GM12878 (cell line): ENCODE data around the gene VARS2.

Source experiments
- CEBPB ChIP-seq, 2 experiments: fragments of 150-350 bp in 1 of 2; IDR thresholded peaks; 2 replicates each; pipeline ENCODE4 v1.6.1; 2012 to 2014; ENCODE audit warnings: low read depth in 2 of 2, low read length in 2 of 2, borderline replicate concordance in 1 of 2, inconsistent platforms in 1 of 2
- CHD1 ChIP-seq: IDR thresholded peaks from 2 replicates; pipeline ENCODE4 v1.6.1; 2012; ENCODE audit warnings: low read depth, low read length, improper control_type of control experiment
- TF ChIP-seq, protein P1 (sequence below): fragments of 450-650 bp; IDR thresholded peaks from 2 replicates; pipeline ENCODE4 v1.6.1; 2017; ENCODE audit warnings: borderline replicate concordance
- TF ChIP-seq, protein P2 (sequence below): fragments of 450-650 bp; IDR thresholded peaks from 2 replicates; pipeline ENCODE4 v1.6.1; 2017; ENCODE audit warnings: antibody characterized with exemption, mild to moderate bottlenecking, moderate library complexity
- TF ChIP-seq, protein P3 (sequence below), 3 experiments: IDR thresholded peaks in 2 of 3; conservative IDR thresholded peaks in 1 of 3; 2 replicates each; pipeline ENCODE4 v1.5.1; 2011; ENCODE audit warnings: low read depth in 3 of 3, low read length in 3 of 3, mild to moderate bottlenecking in 3 of 3, control low read depth in 2 of 3, moderate library complexity in 2 of 3, inconsistent platforms in 1 of 3, mixed read lengths in 1 of 3; ENCODE audit not compliant: control insufficient read depth in 2 of 3, insufficient read depth in 1 of 3; ENCODE audit errors: extremely low read depth in 1 of 3
- TF ChIP-seq, protein P4 (sequence below): IDR thresholded peaks from 2 replicates; pipeline ENCODE4 v1.6.1; 2011; ENCODE audit warnings: borderline replicate concordance, low read depth, mild to moderate bottlenecking, moderate library complexity, mixed read lengths, low read length; ENCODE audit not compliant: insufficient read depth; ENCODE audit errors: extremely low read length

DNA sequence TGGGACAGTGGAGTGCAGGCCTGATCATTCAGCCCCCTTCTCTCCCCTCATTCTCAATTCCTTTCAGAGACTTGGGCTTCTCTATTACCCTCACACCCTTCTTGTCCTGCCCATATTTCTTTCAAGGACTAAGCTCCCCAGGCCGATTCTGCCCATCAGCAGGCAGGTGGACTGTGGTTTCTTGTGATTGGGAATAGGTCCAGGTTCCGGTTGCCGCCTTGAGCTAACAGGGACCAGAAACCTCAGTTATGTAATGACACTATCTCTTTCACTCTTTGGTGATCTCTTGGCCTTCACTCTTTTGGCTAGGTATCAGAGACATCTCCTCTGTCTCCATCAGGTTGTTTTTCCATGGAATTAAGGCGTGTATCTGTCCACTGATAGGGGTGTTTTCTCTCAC is 33.2 kb downstream of the VARS2 start:
- TF ChIP-seq CHD1 = no peak
- TF ChIP-seq, protein P1, sequence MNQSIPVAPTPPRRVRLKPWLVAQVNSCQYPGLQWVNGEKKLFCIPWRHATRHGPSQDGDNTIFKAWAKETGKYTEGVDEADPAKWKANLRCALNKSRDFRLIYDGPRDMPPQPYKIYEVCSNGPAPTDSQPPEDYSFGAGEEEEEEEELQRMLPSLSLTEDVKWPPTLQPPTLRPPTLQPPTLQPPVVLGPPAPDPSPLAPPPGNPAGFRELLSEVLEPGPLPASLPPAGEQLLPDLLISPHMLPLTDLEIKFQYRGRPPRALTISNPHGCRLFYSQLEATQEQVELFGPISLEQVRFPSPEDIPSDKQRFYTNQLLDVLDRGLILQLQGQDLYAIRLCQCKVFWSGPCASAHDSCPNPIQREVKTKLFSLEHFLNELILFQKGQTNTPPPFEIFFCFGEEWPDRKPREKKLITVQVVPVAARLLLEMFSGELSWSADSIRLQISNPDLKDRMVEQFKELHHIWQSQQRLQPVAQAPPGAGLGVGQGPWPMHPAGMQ = no peak
- TF ChIP-seq, protein P2, sequence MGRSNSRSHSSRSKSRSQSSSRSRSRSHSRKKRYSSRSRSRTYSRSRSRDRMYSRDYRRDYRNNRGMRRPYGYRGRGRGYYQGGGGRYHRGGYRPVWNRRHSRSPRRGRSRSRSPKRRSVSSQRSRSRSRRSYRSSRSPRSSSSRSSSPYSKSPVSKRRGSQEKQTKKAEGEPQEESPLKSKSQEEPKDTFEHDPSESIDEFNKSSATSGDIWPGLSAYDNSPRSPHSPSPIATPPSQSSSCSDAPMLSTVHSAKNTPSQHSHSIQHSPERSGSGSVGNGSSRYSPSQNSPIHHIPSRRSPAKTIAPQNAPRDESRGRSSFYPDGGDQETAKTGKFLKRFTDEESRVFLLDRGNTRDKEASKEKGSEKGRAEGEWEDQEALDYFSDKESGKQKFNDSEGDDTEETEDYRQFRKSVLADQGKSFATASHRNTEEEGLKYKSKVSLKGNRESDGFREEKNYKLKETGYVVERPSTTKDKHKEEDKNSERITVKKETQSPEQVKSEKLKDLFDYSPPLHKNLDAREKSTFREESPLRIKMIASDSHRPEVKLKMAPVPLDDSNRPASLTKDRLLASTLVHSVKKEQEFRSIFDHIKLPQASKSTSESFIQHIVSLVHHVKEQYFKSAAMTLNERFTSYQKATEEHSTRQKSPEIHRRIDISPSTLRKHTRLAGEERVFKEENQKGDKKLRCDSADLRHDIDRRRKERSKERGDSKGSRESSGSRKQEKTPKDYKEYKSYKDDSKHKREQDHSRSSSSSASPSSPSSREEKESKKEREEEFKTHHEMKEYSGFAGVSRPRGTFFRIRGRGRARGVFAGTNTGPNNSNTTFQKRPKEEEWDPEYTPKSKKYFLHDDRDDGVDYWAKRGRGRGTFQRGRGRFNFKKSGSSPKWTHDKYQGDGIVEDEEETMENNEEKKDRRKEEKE = no peak
- TF ChIP-seq, protein P3, sequence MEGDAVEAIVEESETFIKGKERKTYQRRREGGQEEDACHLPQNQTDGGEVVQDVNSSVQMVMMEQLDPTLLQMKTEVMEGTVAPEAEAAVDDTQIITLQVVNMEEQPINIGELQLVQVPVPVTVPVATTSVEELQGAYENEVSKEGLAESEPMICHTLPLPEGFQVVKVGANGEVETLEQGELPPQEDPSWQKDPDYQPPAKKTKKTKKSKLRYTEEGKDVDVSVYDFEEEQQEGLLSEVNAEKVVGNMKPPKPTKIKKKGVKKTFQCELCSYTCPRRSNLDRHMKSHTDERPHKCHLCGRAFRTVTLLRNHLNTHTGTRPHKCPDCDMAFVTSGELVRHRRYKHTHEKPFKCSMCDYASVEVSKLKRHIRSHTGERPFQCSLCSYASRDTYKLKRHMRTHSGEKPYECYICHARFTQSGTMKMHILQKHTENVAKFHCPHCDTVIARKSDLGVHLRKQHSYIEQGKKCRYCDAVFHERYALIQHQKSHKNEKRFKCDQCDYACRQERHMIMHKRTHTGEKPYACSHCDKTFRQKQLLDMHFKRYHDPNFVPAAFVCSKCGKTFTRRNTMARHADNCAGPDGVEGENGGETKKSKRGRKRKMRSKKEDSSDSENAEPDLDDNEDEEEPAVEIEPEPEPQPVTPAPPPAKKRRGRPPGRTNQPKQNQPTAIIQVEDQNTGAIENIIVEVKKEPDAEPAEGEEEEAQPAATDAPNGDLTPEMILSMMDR (IDR thresholded peaks at IDR 0.05 in 2 of 3, conservative IDR thresholded peaks at IDR 0.05 in 1 of 3; ENCODE audit: control insufficient read depth in 2 of 3, extremely low read depth in 1 of 3, insufficient read depth in 1 of 3, low read depth in 3 of 3, low read length in 3 of 3) = no peak
- no peak for TF ChIP-seq CEBPB (IDR thresholded peaks at IDR 0.05; ENCODE audit: borderline replicate concordance in 1 of 2, low read depth in 2 of 2, low read length in 2 of 2)
- TF ChIP-seq, protein P4, sequence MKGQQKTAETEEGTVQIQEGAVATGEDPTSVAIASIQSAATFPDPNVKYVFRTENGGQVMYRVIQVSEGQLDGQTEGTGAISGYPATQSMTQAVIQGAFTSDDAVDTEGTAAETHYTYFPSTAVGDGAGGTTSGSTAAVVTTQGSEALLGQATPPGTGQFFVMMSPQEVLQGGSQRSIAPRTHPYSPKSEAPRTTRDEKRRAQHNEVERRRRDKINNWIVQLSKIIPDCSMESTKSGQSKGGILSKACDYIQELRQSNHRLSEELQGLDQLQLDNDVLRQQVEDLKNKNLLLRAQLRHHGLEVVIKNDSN = no peak
